GM10248 (cell line): ENCODE results near the gene OR6C2.
"Not testable (repeated sequence)": the region's sequence is repeated elsewhere in the genome, so short reads cannot be mapped to it uniquely, and the experiment has no call there.

ENCODE experiments used
- CTCF ChIA-PET: fragments of 300-600 bp; sonication (Branson Sonifier 250); formaldehyde crosslinking; extraction: SDS; loops from one replicate; lab custom pipeline; 2021; ENCODE audit warnings: antibody characterized with exemption; lab: Yijun Ruan, JAX
- POLR2A ChIA-PET: fragments of 350-650 bp; sonication (Branson Sonifier 250); formaldehyde crosslinking; extraction: SDS; loops from one replicate; lab custom pipeline; 2020; ENCODE audit warnings: antibody characterized with exemption; lab: Yijun Ruan, JAX
- DNase-seq: peaks from one replicate; pipeline ENCODE4 v3.0.0; 2012; ENCODE audit errors: extremely low spot score
- TF ChIP-seq, protein P1 (sequence below): IDR thresholded peaks from 2 replicates; pipeline ENCODE4 v1.5.1; 2012; ENCODE audit warnings: mild to moderate bottlenecking, low read depth; ENCODE audit errors: extremely low read depth, missing control alignments, control extremely low read depth

The OR6C2 gene

DNA sequence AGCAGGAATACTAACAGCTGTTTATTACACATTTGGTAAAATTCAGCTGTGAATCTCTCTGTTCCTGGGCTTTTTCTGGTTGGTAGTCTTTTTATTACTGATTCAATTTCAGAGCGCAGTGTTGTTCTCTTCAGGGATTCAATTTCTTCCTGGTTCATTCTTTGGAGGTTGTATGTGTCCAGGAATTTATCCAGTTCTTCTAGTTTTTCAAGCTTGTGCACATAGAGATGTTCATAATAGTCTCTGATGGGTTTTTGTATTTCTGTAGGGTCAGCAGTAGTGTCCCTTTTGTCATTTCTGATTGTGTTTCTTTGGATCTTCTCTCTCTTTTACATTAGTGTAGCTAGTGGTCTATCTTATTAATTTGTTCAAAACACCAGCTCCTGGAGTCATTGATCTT lies 26.9 kb upstream of the OR6C2 start:
- CTCF ChIA-PET: no interaction called here
- TF ChIP-seq, protein P1, sequence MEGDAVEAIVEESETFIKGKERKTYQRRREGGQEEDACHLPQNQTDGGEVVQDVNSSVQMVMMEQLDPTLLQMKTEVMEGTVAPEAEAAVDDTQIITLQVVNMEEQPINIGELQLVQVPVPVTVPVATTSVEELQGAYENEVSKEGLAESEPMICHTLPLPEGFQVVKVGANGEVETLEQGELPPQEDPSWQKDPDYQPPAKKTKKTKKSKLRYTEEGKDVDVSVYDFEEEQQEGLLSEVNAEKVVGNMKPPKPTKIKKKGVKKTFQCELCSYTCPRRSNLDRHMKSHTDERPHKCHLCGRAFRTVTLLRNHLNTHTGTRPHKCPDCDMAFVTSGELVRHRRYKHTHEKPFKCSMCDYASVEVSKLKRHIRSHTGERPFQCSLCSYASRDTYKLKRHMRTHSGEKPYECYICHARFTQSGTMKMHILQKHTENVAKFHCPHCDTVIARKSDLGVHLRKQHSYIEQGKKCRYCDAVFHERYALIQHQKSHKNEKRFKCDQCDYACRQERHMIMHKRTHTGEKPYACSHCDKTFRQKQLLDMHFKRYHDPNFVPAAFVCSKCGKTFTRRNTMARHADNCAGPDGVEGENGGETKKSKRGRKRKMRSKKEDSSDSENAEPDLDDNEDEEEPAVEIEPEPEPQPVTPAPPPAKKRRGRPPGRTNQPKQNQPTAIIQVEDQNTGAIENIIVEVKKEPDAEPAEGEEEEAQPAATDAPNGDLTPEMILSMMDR: no peak
- DNase-seq: no peak
- POLR2A ChIA-PET: no interaction called here

DNA sequence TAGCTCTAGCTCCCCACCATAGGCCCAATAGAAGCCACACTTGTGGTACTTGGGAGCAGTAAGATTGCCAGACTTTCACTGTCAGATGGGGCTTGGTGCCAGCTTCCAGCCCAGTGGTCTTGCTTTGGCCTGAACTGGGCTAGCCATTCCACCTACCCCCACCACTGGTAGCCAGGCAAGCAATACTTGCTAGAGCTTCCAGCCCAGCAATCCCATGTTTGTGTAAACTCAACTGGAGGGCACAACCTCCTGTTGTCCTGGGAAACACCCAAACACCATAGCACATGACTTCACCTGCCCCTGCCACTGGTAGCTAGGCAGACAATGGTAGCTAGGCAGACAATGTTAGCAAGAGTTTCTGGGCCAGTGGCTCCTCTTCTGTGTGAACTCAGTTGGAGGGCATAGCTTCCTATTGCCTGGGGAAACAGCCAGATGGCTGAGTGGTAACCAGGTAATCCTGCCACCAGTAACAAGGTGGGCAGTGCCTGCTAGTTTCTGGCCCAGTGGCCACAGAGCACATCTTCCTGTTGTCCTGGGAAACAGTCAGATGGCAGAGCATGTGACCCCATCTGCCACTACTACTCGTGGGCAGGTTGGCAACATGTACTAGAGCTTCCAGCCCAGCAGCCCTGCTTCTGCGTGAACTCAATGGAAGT lies 23.4 kb upstream of the OR6C2 start:
- TF ChIP-seq, protein P1: no peak
- DNase-seq: no peak
- ChIA-PET POLR2A (no interaction called here), CTCF (no interaction called here)

DNA sequence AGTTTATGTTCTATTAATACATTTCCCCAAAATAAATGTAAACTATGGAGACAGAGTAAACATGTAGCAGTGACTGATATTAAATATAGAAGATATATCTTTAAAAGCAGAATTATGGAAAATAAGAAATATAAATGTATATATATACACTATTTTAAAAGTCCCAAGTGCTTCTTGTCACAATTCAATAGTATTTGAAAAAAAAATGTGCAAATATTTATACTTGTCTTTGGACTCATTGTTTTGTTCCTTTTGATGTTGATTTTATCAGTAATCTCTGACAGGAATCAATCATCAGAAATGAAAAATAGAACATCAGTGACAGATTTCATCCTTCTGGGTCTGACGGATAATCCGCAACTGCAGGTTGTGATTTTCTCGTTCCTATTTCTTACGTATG lies 17.9 kb upstream of the OR6C2 start, which contains the start of gene OR6C76:
OR6C76 (plus strand) TSS at position 301 of the 400 bp plus-strand sequence; CDS start at position 301, 0 bp downstream.
- ChIA-PET CTCF (interaction anchor here (1.0 kb wide), 1 partner anchor 33 kb away, joined by 3 read pairs; no protein-coding TSS in a partner anchor), POLR2A (interaction anchor here (0.5 kb wide), 1 partner anchor 675 kb away, joined by 3 read pairs; no protein-coding TSS in a partner anchor)
- DNase-seq: no peak
- TF ChIP-seq, protein P1: no peak

DNA sequence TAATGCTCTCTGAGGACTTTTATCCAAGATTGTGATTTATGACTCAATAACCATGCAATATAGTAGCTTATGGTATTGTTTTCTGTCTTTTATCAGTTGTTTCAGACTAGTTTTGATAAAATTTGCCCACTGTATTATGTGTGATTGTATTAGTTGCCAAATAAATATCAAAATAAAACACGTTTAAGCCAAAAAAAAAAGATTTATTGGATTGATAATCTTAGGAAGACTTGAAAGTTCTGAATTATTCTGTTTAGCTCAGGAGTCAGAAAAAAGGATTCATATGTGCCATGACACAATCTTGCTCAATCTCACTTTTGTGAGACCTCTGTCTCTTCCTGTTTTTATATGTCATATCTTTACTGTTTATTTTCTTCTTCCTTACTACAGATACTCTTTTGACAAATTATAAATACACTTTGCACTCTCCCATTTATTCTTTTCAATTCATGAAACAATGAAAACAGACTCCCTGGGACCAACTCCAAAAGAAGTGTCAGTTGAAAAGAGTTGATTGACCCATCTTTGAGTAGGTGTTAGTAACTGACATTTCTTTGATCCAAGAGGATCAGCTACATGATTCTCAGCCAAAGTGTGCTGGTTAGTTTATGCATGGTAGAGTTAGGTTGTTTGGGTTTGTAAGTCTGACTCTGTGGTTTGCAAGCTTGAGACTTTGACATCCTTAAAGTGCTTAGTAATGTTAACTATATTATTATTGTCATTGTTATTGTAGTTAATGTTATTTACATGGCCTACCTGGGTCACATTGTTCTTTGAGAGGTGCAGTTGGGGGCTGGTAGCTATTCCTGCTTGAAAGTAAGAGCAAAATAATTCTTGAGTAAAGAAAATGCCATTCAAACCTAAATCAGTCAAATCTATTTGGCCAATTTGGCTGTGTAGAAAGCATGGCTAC lies 15.3 kb upstream of the OR6C2 start:
- ChIA-PET CTCF (no interaction called here), POLR2A (no interaction called here)
- no peak for DNase-seq
- TF ChIP-seq, protein P1: no peak

DNA sequence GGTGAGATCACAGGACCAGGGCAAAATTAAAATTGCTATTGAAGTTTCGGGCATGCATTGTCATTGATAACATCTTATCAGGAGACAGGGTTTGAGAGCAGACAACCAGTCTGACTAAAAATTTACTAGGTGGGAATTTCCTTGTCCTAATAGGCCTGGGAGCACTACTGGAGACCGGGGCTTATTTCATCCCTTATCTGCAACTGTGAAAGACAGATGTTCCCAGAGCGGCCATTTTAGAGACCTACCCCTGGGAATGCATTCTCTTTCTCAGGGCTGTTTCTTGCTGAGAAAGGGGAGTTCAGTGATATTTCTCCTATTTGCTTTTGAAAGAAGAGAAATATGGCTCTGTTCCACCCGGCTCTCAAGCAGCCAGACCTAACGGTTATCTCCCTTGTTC lies 2.6 kb upstream of the OR6C2 start:
- CTCF ChIA-PET, DNase-seq, POLR2A ChIA-PET: not testable (repeated sequence)

DNA sequence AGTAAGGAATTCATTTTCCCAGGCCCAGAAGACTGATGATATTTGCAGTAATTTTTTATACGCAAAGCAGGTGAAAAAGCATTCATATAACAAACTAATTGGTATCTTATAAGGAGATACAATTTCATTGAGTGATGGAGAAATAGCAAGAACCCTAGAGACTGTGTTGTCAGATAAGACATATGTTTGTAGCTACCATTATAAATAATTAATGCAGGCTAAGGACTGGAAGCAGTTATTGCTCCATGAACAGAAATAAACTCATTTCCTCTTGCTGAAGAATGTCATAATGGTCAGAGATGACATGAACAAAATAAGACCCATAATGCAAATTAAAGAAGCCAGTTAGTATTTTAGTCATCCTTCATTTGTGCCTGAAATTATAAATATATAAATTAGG lies 1.5 kb downstream of the OR6C2 start:
- DNase-seq: no peak
- ChIA-PET CTCF (no interaction called here), POLR2A (no interaction called here)
- TF ChIP-seq, protein P1: no peak
